GM18502 (cell line): ENCODE measurements around the gene SEMA5B.

Source experiments
- ATAC-seq: cut with Tn5 transposase; IDR thresholded peaks from one replicate; pipeline ENCODE4 v1.9.1; 2021; ENCODE audit warnings: mild to moderate bottlenecking; ENCODE audit not compliant: unreplicated experiment, poor library complexity

The SEMA5B gene

DNA sequence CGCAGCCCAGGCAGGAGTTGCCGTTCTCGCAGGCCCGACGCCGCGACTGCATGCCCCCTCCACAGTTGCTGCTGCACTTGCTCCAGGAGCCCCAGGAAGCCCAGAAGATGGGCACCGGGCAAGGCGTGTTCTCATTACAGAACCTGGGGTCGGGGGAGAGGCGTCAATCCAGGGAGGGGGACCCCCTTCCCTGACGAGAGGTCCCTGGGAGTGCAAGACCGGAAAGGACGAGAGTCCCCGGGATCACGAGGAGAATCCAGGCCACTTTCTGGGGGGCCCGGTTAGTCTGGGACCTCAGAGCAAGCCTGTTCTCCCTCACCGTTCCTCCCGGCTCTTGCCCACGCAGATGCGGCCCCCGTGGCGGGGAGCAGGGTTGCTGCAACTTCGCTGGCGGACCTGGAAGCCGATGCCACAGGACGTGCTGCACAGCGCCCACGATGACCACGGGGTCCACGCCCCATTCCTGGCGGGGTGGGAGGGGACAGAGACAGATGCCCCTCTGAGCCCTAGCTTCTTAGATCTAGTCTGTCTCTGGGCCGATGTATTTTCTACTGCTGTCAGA lies 113.9 kb downstream of the SEMA5B start:
- ATAC-seq = no peak

DNA sequence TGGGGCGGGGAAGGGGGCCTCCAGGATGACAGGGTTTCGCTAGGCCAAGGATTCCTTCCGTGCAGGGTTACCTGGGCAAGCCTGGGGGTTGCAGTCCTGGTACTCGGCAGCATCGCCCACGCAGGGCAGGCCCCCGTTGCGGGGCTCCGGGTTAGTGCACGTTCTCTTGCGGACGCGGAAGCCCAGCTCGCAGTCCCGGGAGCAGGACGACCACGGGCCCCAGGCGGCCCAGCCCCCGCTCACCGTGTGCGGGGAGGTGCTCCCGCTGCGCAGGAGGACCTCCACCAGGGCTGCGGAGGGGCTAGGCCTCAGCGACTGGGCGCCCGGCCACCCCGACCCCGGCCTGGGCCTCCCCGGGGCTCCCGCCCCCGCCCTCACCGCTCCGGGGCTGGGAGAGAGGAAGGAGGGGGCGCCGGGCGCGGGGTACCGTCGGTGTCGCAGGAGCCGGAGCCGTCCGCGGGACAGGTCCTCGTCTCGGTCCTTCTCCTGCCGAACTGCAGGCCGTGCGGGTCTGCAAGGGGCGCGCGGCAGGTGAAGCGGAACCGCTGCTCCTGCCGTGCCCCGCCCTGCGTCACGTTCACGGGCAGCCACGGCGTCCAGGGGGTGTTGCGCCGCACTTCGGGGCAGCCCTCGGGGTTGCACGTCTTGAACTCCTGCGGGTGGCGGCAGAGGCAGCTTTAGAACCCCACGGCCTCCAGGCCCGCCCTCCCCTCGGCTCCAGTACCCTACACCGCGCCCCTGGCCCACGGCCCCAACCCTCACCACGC lies 114.6 kb downstream of the SEMA5B start:
- ATAC-seq = no peak

DNA sequence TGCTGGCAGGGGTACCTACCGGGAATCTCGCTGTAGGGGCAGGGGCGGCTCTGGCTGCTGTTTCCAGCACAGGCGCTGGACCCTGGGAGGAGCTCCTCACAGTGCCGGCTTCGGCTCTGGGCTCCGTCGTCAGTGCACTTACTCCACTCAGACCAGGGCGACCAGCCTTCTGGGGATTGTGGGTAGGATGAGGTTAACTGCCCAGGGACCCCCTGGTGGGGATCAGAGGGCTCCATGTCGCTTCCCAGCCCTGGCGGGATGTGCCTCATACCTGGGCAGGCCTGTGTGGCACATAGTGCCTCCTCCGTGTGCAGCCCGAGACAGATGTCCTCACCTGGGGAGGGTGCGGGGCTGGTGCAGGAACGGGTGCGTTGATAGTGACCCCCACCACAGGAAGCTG lies 115.7 kb downstream of the SEMA5B start:
- ATAC-seq = no peak

DNA sequence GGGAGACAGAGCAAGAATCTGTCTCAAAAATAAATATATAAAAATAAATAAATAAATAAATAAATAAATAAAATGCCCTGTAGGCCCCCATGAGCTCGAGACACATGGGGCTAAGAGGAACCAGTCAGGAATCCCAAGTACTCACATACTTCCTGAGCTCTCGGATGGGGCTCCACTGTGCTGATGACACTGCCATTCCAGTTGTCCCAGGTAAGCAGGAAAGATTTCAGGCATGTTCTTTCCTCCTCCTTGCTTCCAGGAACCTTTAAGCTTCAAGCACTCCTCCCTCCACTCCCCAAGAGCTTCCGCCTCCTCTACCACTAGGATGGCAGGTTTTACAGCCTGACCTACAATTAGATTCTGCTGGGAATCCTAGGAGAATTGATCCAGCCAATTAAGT lies 119.3 kb downstream of the SEMA5B start:
- no peak for ATAC-seq

DNA sequence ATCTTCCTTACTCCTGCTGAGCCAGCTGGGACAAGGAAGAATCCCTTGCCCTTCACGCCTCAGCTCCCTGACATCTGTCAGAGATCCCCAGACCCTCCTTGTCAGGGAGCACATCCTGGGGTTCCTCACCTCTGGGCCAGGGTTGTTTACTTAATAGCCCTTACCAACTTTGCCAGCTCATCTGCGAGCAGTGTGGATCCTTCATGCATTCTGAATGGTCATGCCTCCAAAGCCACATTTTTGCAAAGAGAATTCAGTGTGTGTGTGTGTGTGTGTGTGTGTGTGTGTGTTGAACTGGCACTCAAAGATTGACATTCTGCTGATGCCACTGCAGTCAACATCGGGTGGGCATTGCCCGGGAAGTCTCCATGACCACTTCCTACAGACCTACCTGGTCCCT lies 120.1 kb downstream of the SEMA5B start:
- ATAC-seq = no peak

DNA sequence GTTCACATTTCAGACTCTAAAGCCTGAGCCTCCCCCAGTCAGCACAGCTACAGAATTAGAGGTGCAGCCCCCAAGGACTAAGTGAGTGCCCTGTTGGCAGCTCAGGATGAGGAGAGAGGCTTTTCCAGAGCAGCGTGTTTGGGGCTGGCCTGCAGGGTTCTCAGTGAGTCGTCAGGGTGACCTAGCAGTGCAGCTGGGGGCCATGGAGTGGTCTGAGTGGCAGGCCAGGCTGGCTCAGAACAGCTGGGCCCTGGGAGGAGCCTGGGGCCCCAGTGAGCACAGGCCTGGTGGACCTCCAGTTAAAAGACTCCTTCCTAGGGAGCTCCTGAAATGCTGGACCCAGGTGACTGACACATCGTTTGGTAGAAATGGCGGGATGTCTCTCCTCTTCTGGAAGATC lies 124.4 kb downstream of the SEMA5B start:
- ATAC-seq = no peak

DNA sequence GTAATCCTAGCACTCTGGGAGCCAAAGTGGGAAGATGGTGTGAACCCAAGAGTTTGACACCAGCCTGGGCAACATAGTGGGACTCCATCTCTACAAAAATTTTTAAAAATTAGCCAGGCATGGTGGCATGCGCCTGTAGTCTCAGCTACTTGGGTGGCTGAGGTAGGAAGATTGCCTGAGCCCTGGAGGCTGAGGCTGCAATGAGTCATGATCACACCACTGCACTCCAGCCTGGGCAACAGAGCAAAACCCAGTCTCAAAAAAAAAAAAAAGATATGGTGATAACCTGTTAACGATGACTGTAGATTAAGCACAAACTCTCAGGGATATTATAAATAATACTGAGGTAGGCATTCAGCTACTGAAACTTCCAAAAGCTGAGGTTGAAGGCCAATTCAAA lies 125.2 kb downstream of the SEMA5B start:
- ATAC-seq = no peak

DNA sequence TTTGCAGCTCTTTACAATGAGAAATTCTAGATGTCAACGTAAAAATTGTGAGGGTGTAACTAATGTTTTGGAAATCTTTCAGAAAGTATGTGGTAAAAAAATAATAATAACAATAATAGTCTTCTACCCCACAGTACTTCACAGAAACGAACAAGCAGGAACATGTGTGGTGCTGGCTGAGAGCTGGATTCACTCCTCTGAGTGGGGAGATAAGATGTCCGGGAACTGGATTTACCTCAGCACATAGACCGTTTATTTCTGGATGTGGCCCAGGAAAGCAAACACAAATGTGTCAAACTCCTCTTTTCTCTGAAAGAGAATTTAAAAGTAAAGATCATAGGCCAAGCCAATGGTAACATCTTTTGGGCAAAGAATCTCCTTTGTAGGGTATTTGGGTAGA lies 129.3 kb downstream of the SEMA5B start:
- no peak for ATAC-seq

DNA sequence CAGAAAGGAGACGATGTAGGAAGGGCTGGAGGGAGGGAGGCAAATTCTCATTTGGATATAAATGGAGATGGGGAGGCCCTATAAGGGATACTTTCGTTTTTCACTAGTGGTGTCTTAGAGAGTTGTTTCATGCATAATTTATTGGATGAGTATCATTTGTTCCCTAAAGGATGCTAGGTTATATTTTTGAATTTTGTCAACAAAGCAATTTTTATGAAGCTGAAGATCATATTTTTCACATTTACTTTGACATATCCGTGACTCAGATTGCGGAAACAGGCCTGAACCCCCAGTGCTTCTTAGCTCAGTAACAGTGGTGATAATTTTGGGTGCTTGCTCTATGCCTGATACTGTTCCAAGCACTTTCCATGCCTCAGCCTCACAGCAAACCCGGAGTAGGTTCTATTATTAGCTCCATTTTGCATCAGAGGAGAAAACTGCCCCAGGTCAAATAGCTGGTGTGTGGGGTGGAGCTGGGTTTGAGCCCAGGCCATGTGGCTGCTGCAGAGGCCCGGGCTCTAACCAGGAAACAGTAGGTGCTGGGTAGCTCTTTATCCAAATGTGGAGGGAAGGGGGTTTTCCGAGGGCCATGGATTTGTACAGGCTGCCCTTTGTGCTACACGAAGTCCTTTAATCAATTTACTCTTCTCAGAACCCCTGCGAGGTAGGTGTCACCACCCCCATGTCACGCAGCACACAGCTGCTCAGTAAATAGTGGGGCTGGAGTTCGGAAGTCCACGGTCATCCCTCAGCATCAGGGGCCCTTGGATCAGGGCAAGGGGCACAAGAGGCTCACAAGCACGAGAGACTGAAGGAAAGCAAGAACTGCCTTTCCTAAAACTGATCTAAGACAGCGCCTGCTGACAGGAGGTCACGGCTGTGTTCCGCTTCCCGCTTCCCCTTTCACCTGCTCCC lies 133.6 kb downstream of the SEMA5B start:
- ATAC-seq = no peak

DNA sequence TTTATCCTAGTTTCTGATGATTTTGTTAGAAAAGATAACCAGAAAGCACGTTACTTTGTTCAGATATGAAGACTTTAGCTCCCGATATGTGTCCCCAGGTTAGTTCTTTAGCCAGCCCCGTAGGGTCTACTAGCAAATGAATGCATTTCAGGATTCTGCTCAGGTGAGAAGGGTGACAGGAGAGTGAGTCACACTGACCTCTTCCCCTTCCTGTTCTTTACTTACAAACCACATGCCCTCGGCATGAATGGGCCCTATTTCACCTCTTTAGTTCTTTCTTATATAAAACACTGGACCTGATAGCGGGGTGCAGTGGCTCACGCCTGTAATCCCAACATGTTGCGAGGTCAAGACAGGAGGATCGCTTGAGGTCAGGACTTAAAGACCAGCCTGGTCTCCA lies 134.3 kb downstream of the SEMA5B start:
- peak; percentile 44 for ATAC-seq

DNA sequence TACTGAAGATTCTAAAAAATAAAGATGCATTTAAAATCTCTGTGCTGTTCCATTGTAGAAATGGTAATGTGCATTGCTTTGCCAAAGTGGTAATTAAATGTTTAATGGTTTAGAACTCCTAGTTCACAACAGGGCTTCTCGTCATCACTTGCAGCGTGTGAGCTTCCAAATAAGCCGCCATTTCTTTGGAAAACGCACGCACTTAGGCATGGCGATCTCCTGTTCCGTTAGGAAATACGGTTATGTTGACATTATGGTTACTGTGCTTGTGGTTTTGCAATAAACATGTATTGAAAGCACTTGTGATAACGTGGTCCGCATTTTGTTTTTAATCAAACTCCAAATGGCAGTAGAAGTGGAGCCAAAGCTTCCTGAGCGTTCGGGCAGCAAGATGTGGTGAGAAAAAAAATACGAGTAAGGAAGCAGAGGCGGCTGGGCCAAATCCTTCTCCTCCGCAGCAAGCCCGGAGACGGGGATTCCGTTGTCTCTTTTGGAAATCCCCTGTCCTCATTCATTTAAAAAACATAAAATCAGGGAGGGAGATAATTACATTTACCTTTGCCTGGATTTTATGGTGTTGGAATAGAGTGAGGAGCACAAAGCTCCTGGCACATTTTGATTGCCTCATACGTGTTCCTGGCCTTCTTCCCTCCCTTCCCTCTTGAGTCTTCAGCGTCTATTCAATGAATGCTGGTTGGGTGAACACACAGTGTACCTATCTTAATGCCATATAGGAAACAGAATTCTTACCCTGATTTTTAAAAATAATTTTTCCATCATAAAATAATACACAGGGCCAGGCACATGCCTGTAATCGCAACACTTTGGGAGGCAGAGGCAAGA lies 135.2 kb downstream of the SEMA5B start:
- no peak for ATAC-seq

DNA sequence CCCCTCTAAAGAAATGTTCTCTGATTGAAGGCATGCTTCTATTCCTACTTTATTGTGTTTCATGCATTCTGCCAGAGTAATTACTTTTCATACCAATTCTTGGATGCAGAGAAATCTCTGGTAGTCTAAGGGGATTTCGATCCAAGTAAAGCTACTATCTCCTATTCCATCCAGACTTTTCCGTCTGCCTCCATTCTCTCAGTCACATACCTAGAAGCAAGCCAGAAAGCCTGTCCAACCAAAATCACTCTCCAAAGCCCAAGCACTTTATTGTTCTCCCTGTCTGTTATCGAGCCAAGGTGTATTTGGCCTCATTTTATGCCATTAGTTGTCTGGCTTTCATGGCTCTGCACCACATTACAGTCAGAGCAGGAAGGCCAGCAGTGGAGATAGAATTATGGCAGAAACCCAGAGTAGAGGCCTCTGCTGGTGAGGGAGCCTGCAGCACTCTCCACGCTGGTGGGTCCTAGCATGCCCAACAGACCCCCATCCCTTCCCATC lies 136.8 kb downstream of the SEMA5B start:
- ATAC-seq = no peak

DNA sequence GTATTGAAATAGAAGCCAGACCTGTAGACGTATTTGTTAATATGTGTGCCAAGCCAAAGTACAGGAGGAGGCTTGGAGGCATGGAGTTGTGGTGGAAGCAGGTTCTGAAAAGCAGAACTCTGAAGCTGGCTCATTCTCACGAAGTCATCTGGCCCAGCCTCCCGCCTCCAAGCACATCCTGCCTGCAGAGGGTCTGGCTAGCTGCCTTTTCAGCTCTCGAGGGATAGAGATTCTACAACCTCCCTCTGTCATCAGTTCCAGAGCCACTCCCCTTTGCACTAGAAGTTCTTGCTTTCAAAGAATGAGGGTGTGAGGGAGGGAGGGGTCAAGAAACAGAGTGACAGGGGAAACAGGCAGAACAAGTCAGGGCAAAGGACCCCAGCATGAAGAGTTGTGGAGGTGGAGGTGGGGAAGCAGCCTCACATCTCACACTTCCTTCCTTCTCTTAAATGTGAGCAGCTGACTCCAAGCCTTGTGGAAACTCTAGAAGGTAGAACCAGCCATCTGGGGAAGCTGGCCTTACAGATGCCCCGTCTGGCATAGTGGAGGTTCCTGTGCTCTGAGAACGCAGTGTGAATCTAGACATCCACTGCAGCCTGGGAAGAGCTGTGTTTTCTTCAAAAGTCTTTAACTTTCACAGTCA lies 137.4 kb downstream of the SEMA5B start:
- peak; percentile 58 for ATAC-seq

DNA sequence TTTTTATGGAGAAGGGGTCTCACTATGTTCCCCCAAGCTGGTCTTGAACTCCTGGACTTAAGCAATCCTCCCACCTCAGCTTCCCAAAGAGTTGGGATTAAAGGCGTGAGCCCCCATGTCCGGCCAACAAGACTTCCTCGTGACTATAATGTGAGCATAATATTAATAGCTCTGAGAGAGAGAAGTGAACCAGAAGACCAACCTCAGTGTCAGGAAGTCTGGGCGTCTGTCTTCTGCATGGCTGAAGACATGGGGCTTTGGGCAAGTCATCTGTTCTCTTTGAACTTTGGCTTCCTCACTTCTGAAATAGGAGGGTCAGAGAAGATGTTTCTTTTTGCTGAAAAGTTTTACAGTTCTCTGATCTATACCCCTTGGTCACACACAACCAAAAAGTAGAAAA lies 140.6 kb downstream of the SEMA5B start:
- no peak for ATAC-seq

DNA sequence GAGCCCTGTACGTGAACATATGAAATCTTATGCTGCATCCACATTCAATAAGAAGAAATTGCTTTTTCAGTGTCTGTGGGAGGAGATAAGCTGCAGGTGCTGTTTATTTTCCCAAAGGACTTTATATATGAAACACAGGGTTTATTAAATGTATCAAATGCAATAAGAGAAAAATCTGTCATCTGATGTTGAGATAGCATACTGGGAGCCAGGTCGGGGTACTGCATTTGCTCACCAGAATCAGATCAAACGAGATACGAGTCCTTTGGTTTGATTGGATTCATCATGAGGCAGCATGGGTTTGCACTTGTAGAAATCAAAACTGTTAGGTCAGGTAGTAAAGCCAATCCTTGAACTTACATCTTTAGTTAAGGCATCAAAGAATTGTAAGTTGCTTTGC lies 141.3 kb downstream of the SEMA5B start:
- no peak for ATAC-seq

DNA sequence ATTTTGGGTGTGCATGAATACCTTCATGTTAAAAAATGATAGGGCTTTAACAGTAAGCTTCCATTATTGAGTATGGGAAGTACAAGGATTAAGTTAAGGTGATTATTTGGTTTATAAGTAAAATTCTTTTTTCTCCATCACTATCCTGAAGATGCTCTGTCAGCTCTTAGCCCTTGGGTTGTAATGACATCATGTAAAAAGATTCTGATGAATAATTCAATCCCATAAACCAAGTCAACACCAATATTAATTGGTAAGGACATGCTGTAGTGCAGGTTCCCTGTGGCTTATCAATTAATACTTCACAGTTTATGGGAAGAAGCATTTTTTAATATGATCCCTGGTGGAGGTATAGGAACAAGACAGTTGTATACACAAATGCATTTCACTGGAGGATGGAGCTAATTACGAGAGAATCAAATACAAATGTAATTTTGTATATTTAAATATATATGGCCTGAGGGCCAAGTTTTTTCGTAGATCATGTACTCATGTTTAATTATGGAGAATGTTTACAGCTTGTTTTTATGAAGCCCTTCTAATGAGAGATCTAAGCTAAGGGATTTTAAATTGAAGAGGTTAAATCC lies 145.1 kb downstream of the SEMA5B start:
- no peak for ATAC-seq

DNA sequence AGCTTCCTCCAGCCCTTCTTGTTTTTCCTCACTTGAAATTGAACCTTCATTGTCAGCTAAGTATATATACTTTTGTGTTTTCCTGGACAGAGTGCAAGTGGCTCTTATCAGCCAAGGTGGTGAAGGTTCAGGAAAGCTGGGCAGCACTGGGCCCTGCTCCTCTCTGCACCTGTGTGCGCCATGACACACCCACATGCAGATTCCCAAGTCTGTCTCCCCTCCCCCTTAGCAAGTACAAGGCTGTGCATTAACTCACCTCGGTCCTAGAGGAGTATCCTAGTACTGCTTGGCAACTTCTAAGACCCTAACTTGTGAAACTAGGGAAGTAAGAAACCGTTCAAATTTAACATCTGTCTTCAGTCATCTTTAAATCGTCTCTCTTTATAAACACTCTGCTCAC lies 146.9 kb downstream of the SEMA5B start:
- no peak for ATAC-seq

DNA sequence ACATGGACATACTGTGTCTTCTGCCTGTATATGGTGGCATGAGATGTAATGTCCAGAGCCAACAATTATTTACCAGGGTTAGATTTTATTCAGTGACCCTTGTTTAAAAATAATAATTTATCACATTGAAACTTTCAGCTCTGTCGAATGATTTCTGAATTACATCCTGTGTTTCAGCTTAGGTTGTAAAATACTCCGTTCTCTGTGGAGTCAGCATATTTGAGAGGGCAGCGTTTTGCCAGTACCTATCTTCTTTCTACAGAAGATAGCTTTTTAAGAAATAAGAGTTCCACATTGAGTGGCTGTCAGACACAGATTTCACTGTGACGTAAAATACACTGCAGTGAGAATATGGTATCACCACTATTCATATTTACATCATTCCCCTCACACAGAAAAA lies 147.4 kb downstream of the SEMA5B start:
- ATAC-seq = no peak

DNA sequence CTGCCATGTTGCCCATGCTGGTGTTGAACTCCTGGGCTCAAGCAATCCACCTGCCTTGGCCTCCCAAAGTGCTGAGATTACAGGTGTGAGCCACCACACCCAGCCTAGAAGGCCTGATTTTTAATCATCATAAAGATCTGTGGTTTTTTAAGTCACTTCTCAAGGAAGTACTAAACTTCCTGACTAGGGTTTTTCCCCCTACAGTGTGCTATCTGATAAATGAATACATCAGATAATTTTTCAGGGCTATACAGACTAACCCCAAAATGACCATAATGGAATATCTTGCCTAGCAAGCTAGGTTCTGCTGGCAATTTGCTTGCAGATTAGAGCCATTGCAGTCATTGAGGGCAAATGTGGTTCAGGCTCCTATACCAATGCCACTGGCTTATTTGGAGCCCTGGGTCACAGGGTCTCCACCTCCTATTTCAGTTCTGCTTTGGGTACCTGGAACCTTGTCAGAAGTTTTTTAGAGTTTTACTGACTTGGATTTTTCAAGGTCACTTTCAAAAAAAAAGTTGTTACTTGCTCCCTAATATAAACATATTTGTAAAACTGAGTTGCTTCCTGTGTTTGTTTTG lies 151.9 kb downstream of the SEMA5B start:
- ATAC-seq = no peak
